H9 (cell line): Measurements from ENCODE around the gene DPP6. TPM values are rescaled to one million over a fixed set of nuclear protein-coding genes. Genes with fewer than 3 reads are reported as not detected.

ENCODE experiments used
- DNase-seq: peaks from one replicate; pipeline ENCODE4 v3.0.0-alpha.2; 2017
- H2AFZ ChIP-seq: one replicate; pipeline ENCODE4 v1.6.1; 2013; ENCODE audit warnings: mild to moderate bottlenecking, low read length, control low read depth, moderate library complexity
- H2AK5ac ChIP-seq: 2 replicates; pipeline ENCODE4 v1.6.1; 2013; ENCODE audit warnings: low read length, control low read depth, mixed read lengths; ENCODE audit not compliant: insufficient read length
- H2BK120ac ChIP-seq: one replicate; pipeline ENCODE4 v1.6.1; 2013; ENCODE audit warnings: low read depth, mild to moderate bottlenecking, low read length, control low read depth, inconsistent platforms; ENCODE audit not compliant: poor library complexity, severe bottlenecking
- H2BK12ac ChIP-seq: 2 replicates; pipeline ENCODE4 v1.6.1; 2013; ENCODE audit warnings: low read length, control low read depth, mixed read lengths, low read depth; ENCODE audit not compliant: insufficient read length
- H2BK15ac ChIP-seq: 2 replicates; pipeline ENCODE4 v1.6.1; 2013; ENCODE audit warnings: low read depth, low read length, control low read depth
- H2BK20ac ChIP-seq: one replicate; pipeline ENCODE4 v1.6.1; 2013; ENCODE audit warnings: low read depth, mild to moderate bottlenecking, low read length, control low read depth, inconsistent platforms; ENCODE audit not compliant: poor library complexity, severe bottlenecking
- H2BK5ac ChIP-seq: 2 replicates; pipeline ENCODE4 v1.6.1; 2013; ENCODE audit warnings: low read length, control low read depth, mixed read lengths; ENCODE audit not compliant: insufficient read length
- H3K14ac ChIP-seq: 2 replicates; pipeline ENCODE4 v1.6.1; 2013; ENCODE audit warnings: low read length, control low read depth; ENCODE audit not compliant: insufficient read depth
- H3K18ac ChIP-seq: 2 replicates; pipeline ENCODE4 v1.6.1; 2013; ENCODE audit warnings: low read depth, mild to moderate bottlenecking, mixed read lengths, low read length, control low read depth; ENCODE audit not compliant: insufficient read length
- H3K23ac ChIP-seq: 2 replicates; pipeline ENCODE4 v1.6.1; 2013; ENCODE audit warnings: low read length, control low read depth, mixed read lengths, low read depth; ENCODE audit not compliant: insufficient read length
- H3K23me2 ChIP-seq: 2 replicates; pipeline ENCODE4 v1.6.1; 2013; ENCODE audit warnings: low read depth, mild to moderate bottlenecking, mixed read lengths, low read length, control low read depth; ENCODE audit not compliant: insufficient read length, poor library complexity, severe bottlenecking
- H3K27ac ChIP-seq: 2 replicates; pipeline ENCODE4 v1.5.1; 2013; ENCODE audit warnings: low read length, control low read depth, mixed read lengths, low read depth; ENCODE audit not compliant: insufficient read length
- H3K27me3 ChIP-seq: 2 replicates; pipeline ENCODE4 v1.6.1; 2013; ENCODE audit warnings: low read length, control low read depth, inconsistent platforms; ENCODE audit not compliant: insufficient read depth
- H3K4ac ChIP-seq: 2 replicates; pipeline ENCODE4 v1.6.1; 2013; ENCODE audit warnings: low read depth, mild to moderate bottlenecking, control low read depth, inconsistent platforms, low read length, moderate library complexity
- H3K4me1 ChIP-seq: 2 replicates; pipeline ENCODE4 v1.6.1; 2013; ENCODE audit warnings: low read length, control low read depth, inconsistent platforms; ENCODE audit not compliant: insufficient read depth
- H3K4me2 ChIP-seq: 2 replicates; pipeline ENCODE4 v1.6.1; 2013; ENCODE audit warnings: low read length, control low read depth, mixed read lengths; ENCODE audit not compliant: insufficient read length, insufficient read depth
- H3K56ac ChIP-seq: 2 replicates; pipeline ENCODE4 v1.6.1; 2013; ENCODE audit warnings: low read depth, mild to moderate bottlenecking, mixed read lengths, low read length, control low read depth; ENCODE audit not compliant: insufficient read length
- H3K79me1 ChIP-seq: 2 replicates; pipeline ENCODE4 v1.6.1; 2013; ENCODE audit warnings: low read depth, mild to moderate bottlenecking, moderate library complexity, low read length, control low read depth, inconsistent platforms; ENCODE audit not compliant: insufficient read depth, poor library complexity, severe bottlenecking
- H3K79me2 ChIP-seq: 2 replicates; pipeline ENCODE4 v1.6.1; 2013; ENCODE audit warnings: low read length, control low read depth, inconsistent platforms; ENCODE audit not compliant: insufficient read depth
- H3K9ac ChIP-seq: 2 replicates; pipeline ENCODE4 v1.6.1; 2013; ENCODE audit warnings: low read length, control low read depth, mixed read lengths; ENCODE audit not compliant: insufficient read length; ENCODE audit errors: extremely low read depth
- H3K9me3 ChIP-seq: one replicate; pipeline ENCODE4 v1.6.1; 2013; ENCODE audit warnings: low read depth, low read length, inconsistent platforms; ENCODE audit not compliant: control insufficient read depth
- H3T11ph ChIP-seq: one replicate; pipeline ENCODE4 v1.6.1; 2013; ENCODE audit warnings: mild to moderate bottlenecking, low read length, control low read depth, inconsistent platforms
- H4K20me1 ChIP-seq: one replicate; pipeline ENCODE4 v1.6.1; 2013; ENCODE audit not compliant: control insufficient read depth, insufficient read length, insufficient read depth
- H4K5ac ChIP-seq: 2 replicates; pipeline ENCODE4 v1.6.1; 2013; ENCODE audit warnings: low read depth, mild to moderate bottlenecking, mixed read lengths, low read length, control low read depth; ENCODE audit not compliant: insufficient read length
- H4K8ac ChIP-seq: replicated peaks from 2 replicates; pipeline ENCODE4 v1.6.1; 2013; ENCODE audit warnings: low read length, control low read depth, mixed read lengths, low read depth; ENCODE audit not compliant: insufficient read length
- H4K91ac ChIP-seq: 2 replicates; pipeline ENCODE4 v1.6.1; 2013; ENCODE audit warnings: low read depth, mild to moderate bottlenecking, moderate library complexity, mixed read lengths, low read length, control low read depth; ENCODE audit not compliant: insufficient read length
- H3K27ac Mint-ChIP-seq, 3 experiments: 2 replicates in 2 of 3; 3 replicates in 1 of 3; pipeline ENCODE4 v1.8.0; 2020 to 2021; ENCODE audit warnings: mixed read lengths in 3 of 3, mild to moderate bottlenecking in 1 of 3, moderate library complexity in 1 of 3
- H3K27me3 Mint-ChIP-seq: 2 replicates; pipeline ENCODE4 v1.8.0; 2021; ENCODE audit warnings: low read depth, mild to moderate bottlenecking, moderate library complexity, mixed read lengths
- H3K36me3 Mint-ChIP-seq, 3 experiments: 2 replicates in 2 of 3; 3 replicates in 1 of 3; pipeline ENCODE4 v1.8.0; 2020 to 2021; ENCODE audit warnings: low read depth in 3 of 3, mixed read lengths in 3 of 3; ENCODE audit not compliant: insufficient read depth in 1 of 3
- H3K4me1 Mint-ChIP-seq, 2 experiments: 2 replicates each; pipeline ENCODE4 v1.8.0; 2020; ENCODE audit warnings: mixed read lengths in 2 of 2
- H3K4me3 Mint-ChIP-seq, 2 experiments: 2 replicates in 1 of 2; 3 replicates in 1 of 2; pipeline ENCODE4 v1.8.0; 2020 to 2021; ENCODE audit warnings: mild to moderate bottlenecking in 2 of 2, mixed read lengths in 2 of 2, moderate library complexity in 1 of 2
- H3K9me3 Mint-ChIP-seq, 2 experiments: 2 replicates in 1 of 2; 3 replicates in 1 of 2; pipeline ENCODE4 v1.8.0; 2020; ENCODE audit warnings: mild to moderate bottlenecking in 2 of 2, mixed read lengths in 2 of 2, moderate library complexity in 1 of 2
- WGBS: extraction: QIAGEN DNeasy Blood & Tissue Kit; methylation state at CpG from one replicate; pipeline ENCODE4 v1.1.7; 2013; ENCODE audit warnings: missing lambda C conversion rate, low lambda C conversion rate, mixed read lengths; ENCODE audit not compliant: insufficient read length; ENCODE audit errors: extremely low coverage; 5-methylcytosine and 5-hydroxymethylcytosine counted together
- total RNA-seq: library from RNA; stranded (reverse); gene quantifications from 2 replicates; pipeline ENCODE4 v1.2.1, GENCODE V29; 2021
- TF ChIP-seq, protein P1 (sequence below): fragments of 200-600 bp; sonication (generic); conservative IDR thresholded peaks from 3 replicates; pipeline ENCODE4 v1.8.0; 2021; ENCODE audit warnings: antibody characterized with exemption, mild to moderate bottlenecking

Gene DPP6
- total RNA-seq, 1 experiment from 2014 or later = 4.5 TPM

GRCh38 chr7:154256150-154256549 lies 204.0 kb downstream of the DPP6 start:
- Mint-ChIP-seq H3K4me3 (no peak overlapping the region), H3K4me1 (peaks cover 33 to 41% of the 10 kb centered on the region in 2 experiments), H3K36me3 (no peaks in the 10 kb centered on the region), H3K27me3 (no peaks in the 10 kb centered on the region; the same call in 1 of the 2 replicates), H3K9me3 (no peaks in the 10 kb centered on the region; a peak in 1 of 5 replicates), H3K27ac (no peak overlapping the region)
- no peak for DNase-seq
- H3K79me1 ChIP-seq = no peaks in the 10 kb centered on the region
- H4K8ac ChIP-seq = no peak overlapping the region
- H2BK12ac ChIP-seq = no peak overlapping the region
- H2AFZ ChIP-seq = no peak overlapping the region
- peaks cover 2% of the 10 kb centered on the region for H3K23me2 ChIP-seq
- H3K79me2 ChIP-seq = no peaks in the 10 kb centered on the region
- H3K18ac ChIP-seq = no peak overlapping the region
- H3K4me1 ChIP-seq = peaks cover 13% of the 10 kb centered on the region; the same call in 1 of the 2 replicates
- no CpG with 5 or more reads among the region's 8 CpGs for WGBS
- H2BK20ac ChIP-seq = no peak overlapping the region
- no peak overlapping the region for H3K4ac ChIP-seq
- H3K27me3 ChIP-seq = no peaks in the 10 kb centered on the region
- H2BK15ac ChIP-seq = no peak overlapping the region
- H4K20me1 ChIP-seq = no peaks in the 10 kb centered on the region
- H3K9me3 ChIP-seq = no peaks in the 10 kb centered on the region
- H2BK5ac ChIP-seq = no peak overlapping the region
- no peak overlapping the region for H3K9ac ChIP-seq
- H4K91ac ChIP-seq = no peak overlapping the region
- no peak overlapping the region for H3T11ph ChIP-seq
- no peak overlapping the region for H3K14ac ChIP-seq
- H3K27ac ChIP-seq = no peak overlapping the region
- H3K23ac ChIP-seq = no peak overlapping the region
- TF ChIP-seq, protein P1, sequence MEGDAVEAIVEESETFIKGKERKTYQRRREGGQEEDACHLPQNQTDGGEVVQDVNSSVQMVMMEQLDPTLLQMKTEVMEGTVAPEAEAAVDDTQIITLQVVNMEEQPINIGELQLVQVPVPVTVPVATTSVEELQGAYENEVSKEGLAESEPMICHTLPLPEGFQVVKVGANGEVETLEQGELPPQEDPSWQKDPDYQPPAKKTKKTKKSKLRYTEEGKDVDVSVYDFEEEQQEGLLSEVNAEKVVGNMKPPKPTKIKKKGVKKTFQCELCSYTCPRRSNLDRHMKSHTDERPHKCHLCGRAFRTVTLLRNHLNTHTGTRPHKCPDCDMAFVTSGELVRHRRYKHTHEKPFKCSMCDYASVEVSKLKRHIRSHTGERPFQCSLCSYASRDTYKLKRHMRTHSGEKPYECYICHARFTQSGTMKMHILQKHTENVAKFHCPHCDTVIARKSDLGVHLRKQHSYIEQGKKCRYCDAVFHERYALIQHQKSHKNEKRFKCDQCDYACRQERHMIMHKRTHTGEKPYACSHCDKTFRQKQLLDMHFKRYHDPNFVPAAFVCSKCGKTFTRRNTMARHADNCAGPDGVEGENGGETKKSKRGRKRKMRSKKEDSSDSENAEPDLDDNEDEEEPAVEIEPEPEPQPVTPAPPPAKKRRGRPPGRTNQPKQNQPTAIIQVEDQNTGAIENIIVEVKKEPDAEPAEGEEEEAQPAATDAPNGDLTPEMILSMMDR = no peak
- no peak overlapping the region for H4K5ac ChIP-seq
- no peak overlapping the region for H2AK5ac ChIP-seq
- no peak overlapping the region for H3K56ac ChIP-seq
- H3K4me2 ChIP-seq = no peak overlapping the region
- no peak overlapping the region for H2BK120ac ChIP-seq
